Osteocyte (in vitro differentiated cells): ENCODE data around the gene EPRS1. TPM values are rescaled to one million over a fixed set of nuclear protein-coding genes. Genes with fewer than 3 reads are reported as not detected.
"Not testable (repeated sequence)": the region's sequence is repeated elsewhere in the genome, so short reads cannot be mapped to it uniquely, and the experiment has no call there.

Source experiments
- DNase-seq: peaks from one replicate; pipeline ENCODE4 v3.0.0; 2021; ENCODE audit warnings: mixed read lengths; ENCODE audit not compliant: unreplicated experiment; ENCODE audit errors: extremely low spot score
- H3K27ac Mint-ChIP-seq: one replicate; pipeline ENCODE4 v1.8.0; 2021; ENCODE audit warnings: mild to moderate bottlenecking, mixed read lengths; ENCODE audit not compliant: unreplicated experiment
- H3K27me3 Mint-ChIP-seq: one replicate; pipeline ENCODE4 v1.8.0; 2021; ENCODE audit warnings: mixed read lengths; ENCODE audit not compliant: unreplicated experiment
- H3K36me3 Mint-ChIP-seq: one replicate; pipeline ENCODE4 v1.8.0; 2021; ENCODE audit warnings: mixed read lengths; ENCODE audit not compliant: unreplicated experiment
- H3K4me1 Mint-ChIP-seq: one replicate; pipeline ENCODE4 v1.8.0; 2021; ENCODE audit warnings: mixed read lengths; ENCODE audit not compliant: unreplicated experiment
- H3K4me3 Mint-ChIP-seq: one replicate; pipeline ENCODE4 v1.8.0; 2021; ENCODE audit warnings: mild to moderate bottlenecking, moderate library complexity, mixed read lengths; ENCODE audit not compliant: unreplicated experiment
- H3K9me3 Mint-ChIP-seq: one replicate; pipeline ENCODE4 v1.8.0; 2021; ENCODE audit warnings: mixed read lengths; ENCODE audit not compliant: unreplicated experiment
- CTCF ChIP-seq: fragments of 200-600 bp; sonication (generic); IDR thresholded peaks from 2 replicates; pipeline ENCODE4 v1.5.0; 2021; ENCODE audit warnings: antibody characterized with exemption, mild to moderate bottlenecking, moderate library complexity
- total RNA-seq: library from RNA; stranded (reverse); gene quantifications from 2 replicates; pipeline ENCODE4 v1.2.1, GENCODE V29; 2021

The EPRS1 gene
- total RNA-seq, 1 donor from 2014 or later, result 165 TPM

DNA sequence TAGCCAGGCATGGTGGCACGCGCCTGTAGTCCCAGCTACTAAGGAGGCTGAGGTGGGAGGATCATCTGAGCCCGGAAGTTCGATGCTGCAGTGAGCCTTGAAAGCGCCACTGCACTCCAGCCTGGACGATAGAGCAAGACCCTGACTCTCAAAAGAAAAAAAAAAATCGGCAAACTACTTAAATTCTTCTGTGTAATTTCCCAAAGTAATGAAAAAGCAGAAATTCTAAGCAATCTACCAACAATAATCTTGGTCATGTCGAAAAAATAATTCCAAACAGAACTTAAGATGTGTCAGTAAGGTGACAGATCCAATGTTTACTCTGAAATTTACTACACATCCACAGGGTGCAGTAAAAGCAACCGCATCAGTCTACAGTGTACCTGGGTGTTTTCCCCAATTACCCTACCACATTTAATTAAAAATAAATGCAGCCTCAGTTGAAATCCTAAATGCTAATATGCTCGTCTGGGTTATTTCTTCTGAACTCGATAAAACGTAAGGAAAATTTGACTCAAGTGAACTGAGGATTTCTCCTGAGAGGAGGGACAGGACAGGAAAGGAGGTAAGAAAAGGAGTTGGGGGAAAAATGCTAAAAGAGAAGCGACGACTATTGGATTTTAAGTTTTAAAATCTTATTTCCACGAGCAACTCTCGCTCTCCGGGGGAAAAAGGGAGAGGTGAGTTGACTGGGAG lies 801 bp downstream of the EPRS1 start:
- no peak for TF ChIP-seq CTCF
- Mint-ChIP-seq H3K27me3 (no peaks in the 10 kb centered on the region), H3K36me3 (peaks cover 10% of the 10 kb centered on the region), H3K9me3 (no peaks in the 10 kb centered on the region), H3K4me1 (peaks cover 24% of the 10 kb centered on the region), H3K27ac (peak overlapping the region; percentile 93), H3K4me3 (peak overlapping the region; percentile 88)
- DNase-seq, result no peak

DNA sequence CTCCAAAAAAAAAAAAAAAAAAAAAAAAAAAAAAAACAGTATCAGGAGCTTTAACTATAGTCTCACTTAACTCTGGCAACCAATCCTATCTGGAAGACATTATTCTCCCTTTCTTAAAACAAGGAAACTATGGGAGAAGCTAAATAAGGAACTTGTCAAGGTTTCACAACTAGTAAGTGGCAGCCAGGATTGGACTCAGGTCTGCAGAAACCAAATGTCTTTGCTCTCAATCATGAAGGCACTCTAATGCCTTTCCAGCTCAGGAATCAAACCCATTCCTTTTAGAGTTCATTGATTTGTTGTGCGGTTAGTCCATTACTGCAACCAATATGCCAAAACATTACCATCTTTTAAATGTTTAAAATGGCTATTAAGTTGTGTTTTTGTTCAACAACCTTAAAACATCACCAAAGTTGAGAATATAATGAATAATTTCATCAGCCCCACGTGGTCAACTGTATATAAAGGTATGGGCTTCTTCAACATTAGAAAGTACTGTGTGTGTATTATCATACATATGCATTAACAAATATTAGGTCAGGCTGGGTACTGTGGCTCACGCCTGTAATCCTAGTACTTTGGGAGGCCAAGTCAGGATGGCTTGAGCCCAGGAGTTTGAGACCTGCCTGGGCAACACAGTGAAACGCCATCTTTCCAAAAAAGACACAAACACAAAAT lies 1.5 kb downstream of the EPRS1 start:
- Mint-ChIP-seq H3K9me3 (no peaks in the 10 kb centered on the region), H3K36me3 (peaks cover 13% of the 10 kb centered on the region), H3K4me1 (peaks cover 24% of the 10 kb centered on the region), H3K27ac (peak overlapping the region; percentile 93), H3K27me3 (no peaks in the 10 kb centered on the region), H3K4me3 (peak overlapping the region; percentile 88)
- no peak for DNase-seq
- TF ChIP-seq CTCF, result no peak

GRCh38 chr1:220043646-220044045 lies 2.7 kb downstream of the EPRS1 start:
- no peak overlapping the region for H3K27ac Mint-ChIP-seq
- no peak for DNase-seq
- H3K4me3 Mint-ChIP-seq, result peak overlapping the region; percentile 11
- TF ChIP-seq CTCF, result no peak
- peaks cover 24% of the 10 kb centered on the region for H3K4me1 Mint-ChIP-seq
- H3K36me3 Mint-ChIP-seq, result peaks cover 19% of the 10 kb centered on the region
- no peaks in the 10 kb centered on the region for H3K9me3 Mint-ChIP-seq
- H3K27me3 Mint-ChIP-seq, result no peaks in the 10 kb centered on the region

GRCh38 chr1:220040028-220040596 lies 6.2 kb downstream of the EPRS1 start:
- no peaks in the 10 kb centered on the region for H3K9me3 Mint-ChIP-seq
- no peak for DNase-seq
- H3K27ac Mint-ChIP-seq, result no peak overlapping the region
- peaks cover 18% of the 10 kb centered on the region for H3K4me1 Mint-ChIP-seq
- peaks cover 32% of the 10 kb centered on the region for H3K36me3 Mint-ChIP-seq
- H3K27me3 Mint-ChIP-seq, result no peaks in the 10 kb centered on the region
- no peak overlapping the region for H3K4me3 Mint-ChIP-seq
- TF ChIP-seq CTCF, result no peak

DNA sequence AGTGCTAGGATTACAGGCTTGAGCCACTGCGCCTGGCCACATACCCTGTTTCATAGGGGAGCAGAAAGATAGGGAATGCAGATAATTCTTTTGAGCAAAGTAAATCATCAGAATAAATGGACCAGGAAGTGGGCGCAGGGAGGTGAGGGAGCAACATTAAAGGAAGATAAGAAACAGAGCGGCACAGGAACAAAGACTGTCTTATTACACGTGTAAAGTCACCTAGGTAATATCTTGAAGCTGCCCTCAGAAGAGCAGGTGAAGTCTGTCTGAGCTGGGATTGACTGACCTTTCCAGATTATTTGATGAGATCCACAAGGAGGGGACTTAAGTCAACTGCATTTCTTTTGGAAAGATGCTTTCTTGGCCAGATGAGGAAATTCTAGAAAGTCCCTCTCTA lies 7.7 kb downstream of the EPRS1 start:
- Mint-ChIP-seq H3K27me3 (no peaks in the 10 kb centered on the region), H3K4me3 (no peak overlapping the region), H3K4me1 (peaks cover 7% of the 10 kb centered on the region), H3K27ac (peak overlapping the region; percentile 50), H3K9me3 (no peaks in the 10 kb centered on the region), H3K36me3 (peaks cover 35% of the 10 kb centered on the region)
- DNase-seq, result no peak
- no peak for TF ChIP-seq CTCF

DNA sequence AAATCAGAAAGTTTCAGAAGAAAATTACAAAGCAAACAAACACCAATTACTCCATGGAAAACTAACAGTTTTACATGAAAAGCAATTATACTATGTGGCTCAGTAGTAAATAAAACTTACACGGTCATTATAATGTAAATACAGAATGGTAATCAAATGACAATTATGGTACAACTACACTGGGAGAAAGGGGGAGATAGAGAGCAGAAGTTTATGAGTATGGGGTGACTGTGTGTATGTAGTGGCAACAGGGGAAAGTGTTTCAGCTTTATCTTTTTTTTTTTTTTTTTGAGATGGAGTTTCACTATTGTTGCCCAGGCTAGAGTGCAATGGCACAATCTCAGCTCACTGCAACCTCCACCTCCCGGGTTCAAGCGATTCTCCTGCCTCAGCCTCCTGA lies 8.5 kb downstream of the EPRS1 start:
- not testable (repeated sequence) for H3K9me3 Mint-ChIP-seq, H3K4me3 Mint-ChIP-seq, H3K4me1 Mint-ChIP-seq, H3K27me3 Mint-ChIP-seq, DNase-seq
- peaks cover 33% of the 10 kb centered on the region for H3K36me3 Mint-ChIP-seq
- peak overlapping the region; percentile 32 for H3K27ac Mint-ChIP-seq
